ENCODE measurements around the gene ZBTB5. TPM values are rescaled to one million over a fixed set of nuclear protein-coding genes. Genes with fewer than 3 reads are reported as not detected.

The ZBTB5 gene
- total and polyA plus RNA-seq, 2 of the 13 experiments (the other 11 are each of a cell fraction or from before 2014, with no cell fraction given): 12.5 to 20.5 TPM

GRCh38 chr9:37410969-37411785 lies 54.1 kb downstream of the ZBTB5 start (continued):
- TF ChIP-seq, protein P1, sequence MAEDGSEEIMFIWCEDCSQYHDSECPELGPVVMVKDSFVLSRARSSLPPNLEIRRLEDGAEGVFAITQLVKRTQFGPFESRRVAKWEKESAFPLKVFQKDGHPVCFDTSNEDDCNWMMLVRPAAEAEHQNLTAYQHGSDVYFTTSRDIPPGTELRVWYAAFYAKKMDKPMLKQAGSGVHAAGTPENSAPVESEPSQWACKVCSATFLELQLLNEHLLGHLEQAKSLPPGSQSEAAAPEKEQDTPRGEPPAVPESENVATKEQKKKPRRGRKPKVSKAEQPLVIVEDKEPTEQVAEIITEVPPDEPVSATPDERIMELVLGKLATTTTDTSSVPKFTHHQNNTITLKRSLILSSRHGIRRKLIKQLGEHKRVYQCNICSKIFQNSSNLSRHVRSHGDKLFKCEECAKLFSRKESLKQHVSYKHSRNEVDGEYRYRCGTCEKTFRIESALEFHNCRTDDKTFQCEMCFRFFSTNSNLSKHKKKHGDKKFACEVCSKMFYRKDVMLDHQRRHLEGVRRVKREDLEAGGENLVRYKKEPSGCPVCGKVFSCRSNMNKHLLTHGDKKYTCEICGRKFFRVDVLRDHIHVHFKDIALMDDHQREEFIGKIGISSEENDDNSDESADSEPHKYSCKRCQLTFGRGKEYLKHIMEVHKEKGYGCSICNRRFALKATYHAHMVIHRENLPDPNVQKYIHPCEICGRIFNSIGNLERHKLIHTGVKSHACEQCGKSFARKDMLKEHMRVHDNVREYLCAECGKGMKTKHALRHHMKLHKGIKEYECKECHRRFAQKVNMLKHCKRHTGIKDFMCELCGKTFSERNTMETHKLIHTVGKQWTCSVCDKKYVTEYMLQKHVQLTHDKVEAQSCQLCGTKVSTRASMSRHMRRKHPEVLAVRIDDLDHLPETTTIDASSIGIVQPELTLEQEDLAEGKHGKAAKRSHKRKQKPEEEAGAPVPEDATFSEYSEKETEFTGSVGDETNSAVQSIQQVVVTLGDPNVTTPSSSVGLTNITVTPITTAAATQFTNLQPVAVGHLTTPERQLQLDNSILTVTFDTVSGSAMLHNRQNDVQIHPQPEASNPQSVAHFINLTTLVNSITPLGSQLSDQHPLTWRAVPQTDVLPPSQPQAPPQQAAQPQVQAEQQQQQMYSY (CRISPR knock-in tag; IDR thresholded peaks at IDR 0.05): no peak
- TF ChIP-seq TBP (CRISPR knock-in tag; IDR thresholded peaks at IDR 0.05) (no peak), PTBP1 (IDR thresholded peaks at IDR 0.05; ENCODE audit: low read depth, low read length, poor library complexity, severe bottlenecking) (no peak), MATR3 (CRISPR knock-in tag; IDR thresholded peaks at IDR 0.05) (no peak), REXO4 (CRISPR knock-in tag; IDR thresholded peaks at IDR 0.05; ENCODE audit: borderline replicate concordance) (no peak), ZNF784 (CRISPR knock-in tag; IDR thresholded peaks at IDR 0.05; ENCODE audit: borderline replicate concordance) (no peak), FOSL1 (CRISPR knock-in tag; IDR thresholded peaks at IDR 0.05; ENCODE audit: borderline replicate concordance) (no peak), PPARG (CRISPR knock-in tag; conservative IDR thresholded peaks at IDR 0.05) (no peak), ZNF788 (CRISPR knock-in tag; IDR thresholded peaks at IDR 0.05; ENCODE audit: borderline replicate concordance) (peak; percentile 21; the same call in 1 of the 2 replicates), PHF8 (CRISPR knock-in tag; IDR thresholded peaks at IDR 0.05) (peak; percentile 48; the same call in 1 of the 2 replicates), ZMYM4 (CRISPR knock-in tag; IDR thresholded peaks at IDR 0.05) (no peak), RCOR2 (CRISPR knock-in tag; IDR thresholded peaks at IDR 0.05) (no peak), MYNN (CRISPR knock-in tag; IDR thresholded peaks at IDR 0.05; ENCODE audit: low read depth) (no peak), CEBPG (CRISPR knock-in tag; IDR thresholded peaks at IDR 0.05) (no peak), MXD4 (CRISPR knock-in tag; IDR thresholded peaks at IDR 0.05) (no peak), ELF1 (CRISPR knock-in tag; IDR thresholded peaks at IDR 0.05) (no peak), RAD51 (IDR thresholded peaks at IDR 0.05; ENCODE audit: borderline replicate concordance) (no peak), MYC (CRISPR knock-in tag; IDR thresholded peaks at IDR 0.05; ENCODE audit: borderline replicate concordance) (peak; percentile 24; the same call in 1 of the 2 replicates), YEATS2 (CRISPR knock-in tag; IDR thresholded peaks at IDR 0.05; ENCODE audit: borderline replicate concordance) (no peak), ZBTB3 (CRISPR knock-in tag; IDR thresholded peaks at IDR 0.05; ENCODE audit: borderline replicate concordance, low read depth) (no peak)
- TF ChIP-seq, protein P2, sequence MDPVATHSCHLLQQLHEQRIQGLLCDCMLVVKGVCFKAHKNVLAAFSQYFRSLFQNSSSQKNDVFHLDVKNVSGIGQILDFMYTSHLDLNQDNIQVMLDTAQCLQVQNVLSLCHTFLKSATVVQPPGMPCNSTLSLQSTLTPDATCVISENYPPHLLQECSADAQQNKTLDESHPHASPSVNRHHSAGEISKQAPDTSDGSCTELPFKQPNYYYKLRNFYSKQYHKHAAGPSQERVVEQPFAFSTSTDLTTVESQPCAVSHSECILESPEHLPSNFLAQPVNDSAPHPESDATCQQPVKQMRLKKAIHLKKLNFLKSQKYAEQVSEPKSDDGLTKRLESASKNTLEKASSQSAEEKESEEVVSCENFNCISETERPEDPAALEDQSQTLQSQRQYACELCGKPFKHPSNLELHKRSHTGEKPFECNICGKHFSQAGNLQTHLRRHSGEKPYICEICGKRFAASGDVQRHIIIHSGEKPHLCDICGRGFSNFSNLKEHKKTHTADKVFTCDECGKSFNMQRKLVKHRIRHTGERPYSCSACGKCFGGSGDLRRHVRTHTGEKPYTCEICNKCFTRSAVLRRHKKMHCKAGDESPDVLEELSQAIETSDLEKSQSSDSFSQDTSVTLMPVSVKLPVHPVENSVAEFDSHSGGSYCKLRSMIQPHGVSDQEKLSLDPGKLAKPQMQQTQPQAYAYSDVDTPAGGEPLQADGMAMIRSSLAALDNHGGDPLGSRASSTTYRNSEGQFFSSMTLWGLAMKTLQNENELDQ (CRISPR knock-in tag; IDR thresholded peaks at IDR 0.05; ENCODE audit: borderline replicate concordance): no peak
- TF ChIP-seq, protein P3, sequence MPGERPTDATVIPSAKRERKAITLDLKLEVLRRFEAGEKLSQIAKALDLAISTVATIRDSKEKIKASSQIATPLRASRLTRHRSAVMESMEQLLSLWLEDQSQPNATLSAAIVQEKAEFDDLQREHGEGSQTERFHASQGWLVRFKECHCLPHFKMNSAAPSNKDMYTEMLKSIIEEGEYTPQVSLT (CRISPR knock-in tag; IDR thresholded peaks at IDR 0.05; ENCODE audit: borderline replicate concordance, low read depth): no peak
- TF ChIP-seq, protein P4, sequence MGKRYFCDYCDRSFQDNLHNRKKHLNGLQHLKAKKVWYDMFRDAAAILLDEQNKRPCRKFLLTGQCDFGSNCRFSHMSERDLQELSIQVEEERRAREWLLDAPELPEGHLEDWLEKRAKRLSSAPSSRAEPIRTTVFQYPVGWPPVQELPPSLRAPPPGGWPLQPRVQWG (CRISPR knock-in tag; IDR thresholded peaks at IDR 0.05; ENCODE audit: borderline replicate concordance, low read depth): no peak

All from HepG2 (cell line).